K562 (cell line): Measurements from ENCODE around the gene PACSIN2. TPM values are rescaled to one million over a fixed set of nuclear protein-coding genes. Genes with fewer than 3 reads are reported as not detected.

Experiments
- ATAC-seq: fragments of 200-7000 bp; cut with Tn5 transposase; 3 replicates; pipeline ENCODE4 v1.9.1; 2020; ENCODE audit warnings: moderate library complexity
- BruUV-seq: library from RNA; stranded (reverse); fragments of 400-500 nt; replicated peaks from 2 replicates; lab custom pipeline; 2021; lab: Mats Ljungman, UMichigan
- CTCF ChIA-PET: fragments of 300-600 bp; formaldehyde crosslinking; extraction: SDS; loops from one replicate; lab custom pipeline; 2021; ENCODE audit warnings: low intra/inter-chr PET ratio; lab: Yijun Ruan, JAX
- POLR2A ChIA-PET: fragments of 300-600, 350-650 bp; sonication (Branson Sonifier 250); formaldehyde crosslinking; extraction: SDS; loops from one replicate; lab custom pipeline; 2021; ENCODE audit warnings: antibody characterized with exemption, inconsistent platforms; lab: Yijun Ruan, JAX
- DNase-seq, 4 experiments: peaks; one replicate each; pipeline versions ENCODE4 v3.0.0 to v3.0.0-alpha.2; 2011 to 2018; ENCODE audit warnings: low spot score in 3 of 4, mixed read lengths in 3 of 4; ENCODE audit errors: extremely low read depth in 1 of 4
- FAIRE-seq: peaks from 2 replicates; lab custom pipeline; 2011; peaks lifted over from hg19 to GRCh38; lab: Jason Lieb, UNC
- H2AFZ ChIP-seq: 2 replicates; pipeline ENCODE4 v1.6.0; 2011; ENCODE audit warnings: low read depth, low read length, control low read depth, inconsistent platforms
- H3K27ac ChIP-seq: fragments of 200-600 bp; 3 replicates; pipeline ENCODE4 v1.8.0; 2011; ENCODE audit warnings: low read depth, mild to moderate bottlenecking, control low read depth, inconsistent platforms, low read length, moderate library complexity, mixed read lengths; ENCODE audit errors: extremely low read depth
- H3K27me3 ChIP-seq, 2 experiments: fragments of 300-600 bp in 1 of 2; 2 replicates in 1 of 2; 3 replicates in 1 of 2; pipeline versions ENCODE4 v1.6.0 to v1.8.0; 2011; ENCODE audit warnings: inconsistent platforms in 2 of 2, low read length in 2 of 2, mild to moderate bottlenecking in 1 of 2, mixed read lengths in 1 of 2, moderate library complexity in 1 of 2; ENCODE audit not compliant: control insufficient read depth in 2 of 2, insufficient read depth in 2 of 2
- H3K36me3 ChIP-seq: fragments of 300-600 bp; 3 replicates; pipeline ENCODE4 v1.8.0; 2011; ENCODE audit warnings: mild to moderate bottlenecking, low read length, inconsistent platforms; ENCODE audit not compliant: control insufficient read depth, insufficient read depth
- H3K4me1 ChIP-seq, 2 experiments: fragments of 200-600 bp in 1 of 2; replicated peaks in 1 of 2; 2 replicates in 1 of 2; 3 replicates in 1 of 2; pipeline versions ENCODE4 v1.5.1 to v1.8.0; 2011; ENCODE audit warnings: inconsistent platforms in 2 of 2, low read length in 2 of 2, mild to moderate bottlenecking in 1 of 2, mixed read lengths in 1 of 2, moderate library complexity in 1 of 2; ENCODE audit not compliant: control insufficient read depth in 2 of 2, insufficient read depth in 2 of 2
- H3K4me2 ChIP-seq: 2 replicates; pipeline ENCODE4 v1.6.1; 2011; ENCODE audit warnings: low read length, control low read depth, inconsistent platforms, mixed read lengths; ENCODE audit not compliant: insufficient read depth
- H3K4me3 ChIP-seq: fragments of 200-600 bp; sonication (generic), shearing (Covaris generic); 2 replicates; pipeline ENCODE4 v1.5.1; 2016; ENCODE audit warnings: control low read depth, inconsistent platforms
- H3K79me2 ChIP-seq: fragments of 200-600 bp; 3 replicates; pipeline ENCODE4 v1.8.0; 2011; ENCODE audit warnings: low read length, inconsistent platforms; ENCODE audit not compliant: control insufficient read depth, insufficient read depth
- H3K9ac ChIP-seq, 2 experiments: 2 replicates each; pipeline versions ENCODE4 v1.6.0 to v1.6.1; 2011; ENCODE audit warnings: low read depth in 2 of 2, low read length in 2 of 2, control low read depth in 1 of 2, inconsistent platforms in 1 of 2, mild to moderate bottlenecking in 1 of 2, mixed read lengths in 1 of 2; ENCODE audit not compliant: insufficient read depth in 1 of 2
- H3K9me1 ChIP-seq: one replicate; pipeline ENCODE4 v1.6.0; 2011; ENCODE audit warnings: inconsistent platforms, mild to moderate bottlenecking, low read length, moderate library complexity; ENCODE audit not compliant: control insufficient read depth, insufficient read depth
- H3K9me3 ChIP-seq: replicated peaks from 2 replicates; pipeline ENCODE4 v1.5.1; 2011; ENCODE audit warnings: low read depth, low read length, inconsistent platforms; ENCODE audit not compliant: control insufficient read depth, insufficient read depth
- H4K20me1 ChIP-seq: replicated peaks from 2 replicates; pipeline ENCODE4 v1.6.1; 2011; ENCODE audit warnings: low read length, inconsistent platforms, mixed read lengths; ENCODE audit not compliant: control insufficient read depth, insufficient read depth
- CCNT2 ChIP-seq: IDR thresholded peaks from 2 replicates; pipeline ENCODE4 v1.6.1; 2011; ENCODE audit warnings: borderline replicate concordance, low read depth, mild to moderate bottlenecking, moderate library complexity, mixed read lengths, low read length; ENCODE audit not compliant: insufficient read length; ENCODE audit errors: extremely low read depth
- EWSR1 ChIP-seq: fragments of 450-650 bp; IDR thresholded peaks from 2 replicates; pipeline ENCODE4 v1.6.1; 2018; ENCODE audit warnings: borderline replicate concordance, mild to moderate bottlenecking, low read depth, moderate library complexity; ENCODE audit not compliant: partially characterized antibody
- FOSL1 ChIP-seq: fragments of 200-800 bp; sonication (Bioruptor generic); conservative IDR thresholded peaks from 2 replicates; pipeline ENCODE4 v1.6.1; 2016; ENCODE audit warnings: missing genetic modification characterization, missing compliant biosample characterization
- MBD1 ChIP-seq: fragments of 250-450 bp; sonication (Bioruptor Pico); IDR thresholded peaks from 2 replicates; pipeline ENCODE4 v1.8.0; 2022; ENCODE audit warnings: inconsistent platforms
- MCM5 ChIP-seq: fragments of 450-650 bp; IDR thresholded peaks from 2 replicates; pipeline ENCODE4 v1.6.1; 2016; ENCODE audit warnings: low read depth
- PHF21A ChIP-seq: fragments of 450-650 bp; IDR thresholded peaks from 2 replicates; pipeline ENCODE4 v1.6.1; 2017; ENCODE audit warnings: low read depth, borderline replicate concordance
- TAF9B ChIP-seq: fragments of 450-650 bp; IDR thresholded peaks from 2 replicates; pipeline ENCODE4 v1.6.1; 2018; ENCODE audit warnings: mild to moderate bottlenecking; ENCODE audit not compliant: partially characterized antibody
- ZBTB8A ChIP-seq: fragments of 450-650 bp; IDR thresholded peaks from 2 replicates; pipeline ENCODE4 v1.6.1; 2018; ENCODE audit warnings: mild to moderate bottlenecking, moderate library complexity; ENCODE audit not compliant: partially characterized antibody
- ZMIZ1 ChIP-seq, 2 experiments: fragments of 150-350 bp in 1 of 2; IDR thresholded peaks; 2 replicates each; pipeline ENCODE4 v1.6.1; 2012 to 2016; ENCODE audit warnings: low read depth in 2 of 2, low read length in 2 of 2, mild to moderate bottlenecking in 1 of 2, moderate library complexity in 1 of 2
- ZNF232 ChIP-seq: sonication (generic); formaldehyde crosslinking; IDR thresholded peaks from 2 replicates; pipeline ENCODE4 v1.8.0; 2022; ENCODE audit warnings: mild to moderate bottlenecking, missing genetic modification reagents
- WGBS: fragments of 100-300 bp; shearing (Covaris generic); methylation state at CpG from one replicate; pipeline ENCODE4 v1.1.6; 2016; ENCODE audit warnings: low coverage, mixed read lengths; ENCODE audit not compliant: insufficient coverage; ENCODE audit errors: missing lambda C conversion rate; 5-methylcytosine and 5-hydroxymethylcytosine counted together
- in situ Hi-C: fragments of 300-500 bp; cut with MboI; formaldehyde crosslinking; loops from 4 replicates; pipeline ENCODE4 v1.15.0; 2018; ENCODE audit warnings: inconsistent platforms, mixed read lengths
- intact Hi-C: fragments of 100-400 bp; cut with micrococcal nuclease; formaldehyde crosslinking; loops from 2 replicates; pipeline ENCODE4 v1.14.2; 2022
- polyA plus RNA-seq, 8 experiments: library from polyadenylated mRNA; depleted of rRNA in 4 of 8; stranded (reverse) in 5 of 8; unstranded in 3 of 8; fragments of >200 nt; fragmentation: Nextera tagmentation in 2 of 8; fragmentation: Illumina TruSeq in 1 of 8; extraction: Ambion mirVana in 2 of 8; extraction: Trizol in 1 of 8; gene quantifications; 2 replicates each; pipeline versions ENCODE4 v1.2.1 to v1.2.3, GENCODE V29; 2011 to 2014; ENCODE audit warnings: inconsistent platforms in 1 of 8, missing spikeins in 1 of 8
- total RNA-seq, 7 experiments: library from RNA; depleted of rRNA in 6 of 7; stranded (reverse); fragments of >200 nt in 6 of 7; fragmentation: Illumina TruSeq in 2 of 7; extraction: Trizol in 2 of 7; gene quantifications; 2 replicates each; pipeline versions ENCODE4 v1.2.1 to v1.2.3, GENCODE V29; 2011 to 2021; ENCODE audit warnings: low replicate concordance in 1 of 7

PACSIN2 gene
- total and polyA plus RNA-seq, 9 of the 15 experiments (the other 6 are each of a cell fraction or from before 2014, with no cell fraction given) = 0.45 to 45.1 (median 23.9) TPM

GRCh38 chr22:43031617-43032016, 16.7 kb upstream of the PACSIN2 start (continued):
- TF ChIP-seq ZMIZ1 (IDR thresholded peaks at IDR 0.05; ENCODE audit: low read depth in 2 of 2, low read length in 2 of 2) (no peak), CCNT2 (no peak)

- POLR2A ChIA-PET = no interaction called here
- intact Hi-C loops = no loop called here
- TF ChIP-seq PHF21A = no peak
- no peak for TF ChIP-seq FOSL1 (tag)
- no peak for TF ChIP-seq TAF9B
- TF ChIP-seq MBD1 = no peak
- no peak for TF ChIP-seq MCM5
- TF ChIP-seq ZBTB8A = no peak
- TF ChIP-seq ZNF232 (CRISPR knock-in tag) = no peak
- TF ChIP-seq EWSR1 = no peak
These were observed 3.7 kb upstream of the PACSIN2 start for GRCh38 chr22:43018615-43019014.

More at GRCh38 chr22:43018615-43019014, 3.7 kb upstream of the PACSIN2 start:
- BruUV-seq = no TSS peak
- H3K9me1 ChIP-seq = no peaks in the 10 kb centered on the region
- no peaks in the 10 kb centered on the region for H3K9me3 ChIP-seq
- peaks cover 8 to 18% of the 10 kb centered on the region in 2 experiments; a peak in 4 of 5 replicates for H3K4me1 ChIP-seq
- no peaks in the 10 kb centered on the region for H3K36me3 ChIP-seq
- no peak overlapping the region for H2AFZ ChIP-seq
- DNase-seq (no peak), ATAC-seq (no peak), FAIRE-seq (no peak)
- peaks cover 11% of the 10 kb centered on the region for H3K79me2 ChIP-seq
- in situ Hi-C loops = no loop called here
- no peak overlapping the region for H3K4me2 ChIP-seq
- no peaks in the 10 kb centered on the region for H3K27me3 ChIP-seq
- no peaks in the 10 kb centered on the region for H4K20me1 ChIP-seq
- no peak overlapping the region for H3K9ac ChIP-seq
- no peak overlapping the region for H3K4me3 ChIP-seq
- CTCF ChIA-PET = no interaction called here
- H3K27ac ChIP-seq = no peak overlapping the region
- WGBS = 71% methylated on average over 6 of the region's 6 CpGs
